A673 (cell line): Measurements from ENCODE around the gene USP40.

Experiments used
- CTCF ChIP-seq: fragments of 300-800, 200-600 bp; sonication (generic); conservative IDR thresholded peaks from 2 replicates; pipeline ENCODE4 v1.5.1; 2017; ENCODE audit warnings: low read depth, mild to moderate bottlenecking, antibody characterized with exemption, low read length, moderate library complexity, mixed read lengths
- EZH2 ChIP-seq: fragments of 200-600 bp; sonication (generic); IDR thresholded peaks from 2 replicates; pipeline ENCODE4 v1.6.1; 2017; ENCODE audit warnings: borderline replicate concordance, low read depth, mild to moderate bottlenecking, mixed read lengths, antibody characterized with exemption, low read length; ENCODE audit not compliant: poor library complexity, severe bottlenecking

- TF ChIP-seq EZH2 (no peak), CTCF (no peak)
These were observed 39.1 kb upstream of the USP40 start for GRCh38 chr2:233605680-233606079.
